ENCODE measurements around the gene TSEN54. TPM values are rescaled to one million over a fixed set of nuclear protein-coding genes. Genes with fewer than 3 reads are reported as not detected.
"Not testable (repeated sequence)": the region's sequence is repeated elsewhere in the genome, so short reads cannot be mapped to it uniquely, and the experiment has no call there.

TSEN54 gene
- total and polyA plus RNA-seq, 2 donors from 2014 or later = 25.8 to 33.8 TPM

- Histone ChIP-seq H3K4me3 (ENCODE audit: low read length in 3 of 3) (peak overlapping the region; percentile 28 to 51 (median 32)), H3K9me3 (ENCODE audit: control insufficient read depth in 2 of 3, insufficient read depth in 1 of 3, low read length in 3 of 3) (no peaks in the 10 kb centered on the region), H3K27ac (ENCODE audit: low read depth in 2 of 2, low read length in 2 of 2) (peak overlapping the region; percentile 74), H3K27me3 (ENCODE audit: control insufficient read depth, insufficient read depth, low read length) (no peaks in the 10 kb centered on the region), H3K36me3 (ENCODE audit: control insufficient read depth in 2 of 3, insufficient read depth in 3 of 3, low read length in 3 of 3) (peaks cover 1 to 15% (median 7%) of the 10 kb centered on the region in 3 donors), H3K9ac (ENCODE audit: low read length in 3 of 3) (peak overlapping the region in 2 of 3 donors; percentile 19 to 65), H3K4me1 (ENCODE audit: control insufficient read depth in 2 of 3, insufficient read depth in 2 of 3, low read depth in 1 of 3, low read length in 3 of 3) (peaks cover 14 to 40% (median 18%) of the 10 kb centered on the region in 3 donors)
- DNase-seq = peak in 2 of 5 donors; percentile 45 to 50
- TF ChIP-seq, protein P1, sequence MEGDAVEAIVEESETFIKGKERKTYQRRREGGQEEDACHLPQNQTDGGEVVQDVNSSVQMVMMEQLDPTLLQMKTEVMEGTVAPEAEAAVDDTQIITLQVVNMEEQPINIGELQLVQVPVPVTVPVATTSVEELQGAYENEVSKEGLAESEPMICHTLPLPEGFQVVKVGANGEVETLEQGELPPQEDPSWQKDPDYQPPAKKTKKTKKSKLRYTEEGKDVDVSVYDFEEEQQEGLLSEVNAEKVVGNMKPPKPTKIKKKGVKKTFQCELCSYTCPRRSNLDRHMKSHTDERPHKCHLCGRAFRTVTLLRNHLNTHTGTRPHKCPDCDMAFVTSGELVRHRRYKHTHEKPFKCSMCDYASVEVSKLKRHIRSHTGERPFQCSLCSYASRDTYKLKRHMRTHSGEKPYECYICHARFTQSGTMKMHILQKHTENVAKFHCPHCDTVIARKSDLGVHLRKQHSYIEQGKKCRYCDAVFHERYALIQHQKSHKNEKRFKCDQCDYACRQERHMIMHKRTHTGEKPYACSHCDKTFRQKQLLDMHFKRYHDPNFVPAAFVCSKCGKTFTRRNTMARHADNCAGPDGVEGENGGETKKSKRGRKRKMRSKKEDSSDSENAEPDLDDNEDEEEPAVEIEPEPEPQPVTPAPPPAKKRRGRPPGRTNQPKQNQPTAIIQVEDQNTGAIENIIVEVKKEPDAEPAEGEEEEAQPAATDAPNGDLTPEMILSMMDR (IDR thresholded peaks at IDR 0.05; ENCODE audit: borderline replicate concordance, extremely low read depth, insufficient read depth) = no peak
- intact Hi-C loops (cut with DNase I) = no loop called here
- FAIRE-seq = no peak
Measured at GRCh38 chr17:75476752-75477489, 39.4 kb upstream of the TSEN54 start.

DNA sequence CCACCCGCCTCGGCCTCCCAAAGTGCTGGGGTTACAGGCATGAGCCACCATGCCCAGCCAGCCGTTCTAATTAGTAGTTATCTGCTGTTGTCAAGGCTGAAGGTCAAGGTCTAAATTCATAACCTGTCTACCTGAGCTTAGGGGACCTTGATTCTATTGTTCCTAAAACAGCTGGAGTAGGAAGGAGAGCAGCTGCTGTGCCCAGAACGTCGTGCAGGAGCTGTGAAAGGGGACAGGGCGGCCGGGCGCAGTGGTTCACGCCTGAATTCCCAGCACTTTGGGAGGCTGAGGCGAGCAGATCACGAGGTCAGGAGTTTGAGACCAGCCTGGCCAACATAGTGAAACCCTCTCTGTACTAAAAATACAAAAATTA is 38.9 kb upstream of the TSEN54 start:
- intact Hi-C loops (cut with DNase I); H3K36me3 ChIP-seq (ENCODE audit: control insufficient read depth in 2 of 3, insufficient read depth in 3 of 3, low read length in 3 of 3); H3K27me3 ChIP-seq (ENCODE audit: control insufficient read depth, insufficient read depth, low read length); H3K9ac ChIP-seq (ENCODE audit: low read length in 3 of 3); FAIRE-seq; H3K9me3 ChIP-seq (ENCODE audit: control insufficient read depth in 2 of 3, insufficient read depth in 1 of 3, low read length in 3 of 3): not testable (repeated sequence)
- Histone ChIP-seq H3K27ac (ENCODE audit: low read depth in 2 of 2, low read length in 2 of 2) (peak overlapping the region; percentile 74), H3K4me3 (ENCODE audit: low read length in 3 of 3) (peak overlapping the region in 1 of 3 donors; percentile 51), H3K4me1 (ENCODE audit: control insufficient read depth in 2 of 3, insufficient read depth in 2 of 3, low read depth in 1 of 3, low read length in 3 of 3) (peaks cover 14 to 40% (median 18%) of the 10 kb centered on the region in 3 donors)
- peak in 1 of 5 donors; percentile 64 for DNase-seq

DNA sequence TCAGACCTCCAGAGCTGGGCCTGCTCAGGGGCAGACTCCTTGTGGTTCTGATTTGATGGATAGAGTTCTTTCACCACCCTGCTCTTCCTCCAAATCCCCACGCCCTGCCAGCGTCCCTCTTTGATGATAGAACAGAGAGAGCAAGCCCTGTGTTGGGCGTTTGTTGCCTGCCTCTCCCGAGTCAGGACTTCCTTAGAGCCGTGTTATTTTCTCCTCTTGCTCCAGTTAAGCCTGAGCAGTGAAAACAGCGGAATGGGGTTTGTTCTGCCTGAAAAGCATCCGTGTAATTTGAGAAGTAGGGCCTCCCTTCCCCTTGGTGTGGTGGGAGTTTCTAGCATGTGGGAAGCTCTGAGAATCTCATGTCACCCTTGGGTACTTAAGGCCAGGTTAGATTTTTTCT is 37.8 kb upstream of the TSEN54 start:
- TF ChIP-seq, protein P1 (IDR thresholded peaks at IDR 0.05; ENCODE audit: borderline replicate concordance, extremely low read depth, insufficient read depth) = no peak
- H3K9ac ChIP-seq (ENCODE audit: low read length in 3 of 3) = peak overlapping the region in 1 of 3 donors; percentile 26
- no peaks in the 10 kb centered on the region for H3K9me3 ChIP-seq (ENCODE audit: control insufficient read depth in 2 of 3, insufficient read depth in 1 of 3, low read length in 3 of 3)
- intact Hi-C loops (cut with DNase I) = no loop called here
- H3K27ac ChIP-seq (ENCODE audit: low read depth in 2 of 2, low read length in 2 of 2) = no peak overlapping the region
- FAIRE-seq = no peak
- peak overlapping the region in 1 of 3 donors; percentile 7 for H3K4me3 ChIP-seq (ENCODE audit: low read length in 3 of 3)
- no peaks in the 10 kb centered on the region for H3K27me3 ChIP-seq (ENCODE audit: control insufficient read depth, insufficient read depth, low read length)
- peak; percentile 47 to 93 (median 78) for DNase-seq
- peaks cover 14 to 38% (median 18%) of the 10 kb centered on the region in 3 donors for H3K4me1 ChIP-seq (ENCODE audit: control insufficient read depth in 2 of 3, insufficient read depth in 2 of 3, low read depth in 1 of 3, low read length in 3 of 3)
- H3K36me3 ChIP-seq (ENCODE audit: control insufficient read depth in 2 of 3, insufficient read depth in 3 of 3, low read length in 3 of 3) = peaks cover 0 to 5% (median 0%) of the 10 kb centered on the region in 3 donors

- Histone ChIP-seq H3K36me3 (ENCODE audit: control insufficient read depth in 2 of 3, insufficient read depth in 3 of 3, low read length in 3 of 3) (peaks cover 0 to 5% (median 0%) of the 10 kb centered on the region in 3 donors), H3K4me3 (ENCODE audit: low read length in 3 of 3) (no peak overlapping the region), H3K27ac (ENCODE audit: low read depth in 2 of 2, low read length in 2 of 2) (no peak overlapping the region), H3K9ac (ENCODE audit: low read length in 3 of 3) (no peak overlapping the region), H3K4me1 (ENCODE audit: control insufficient read depth in 2 of 3, insufficient read depth in 2 of 3, low read depth in 1 of 3, low read length in 3 of 3) (peaks cover 14 to 35% (median 18%) of the 10 kb centered on the region in 3 donors), H3K9me3 (ENCODE audit: control insufficient read depth in 2 of 3, insufficient read depth in 1 of 3, low read length in 3 of 3) (no peaks in the 10 kb centered on the region), H3K27me3 (ENCODE audit: control insufficient read depth, insufficient read depth, low read length) (no peaks in the 10 kb centered on the region)
- FAIRE-seq (no peak), DNase-seq (peak in 2 of 5 donors; percentile 26 to 51)
- TF ChIP-seq, protein P1 (IDR thresholded peaks at IDR 0.05; ENCODE audit: borderline replicate concordance, extremely low read depth, insufficient read depth) = no peak
- intact Hi-C loops (cut with DNase I) = no loop called here
Measured at GRCh38 chr17:75480281-75480680, 36.0 kb upstream of the TSEN54 start.
